GM19351 (cell line): Measurements from ENCODE around the gene PIGX.

Experiments
- ATAC-seq: cut with Tn5 transposase; IDR thresholded peaks from one replicate; pipeline ENCODE4 v1.9.1; 2021; ENCODE audit warnings: mild to moderate bottlenecking, moderate library complexity; ENCODE audit not compliant: unreplicated experiment

Gene PIGX

DNA sequence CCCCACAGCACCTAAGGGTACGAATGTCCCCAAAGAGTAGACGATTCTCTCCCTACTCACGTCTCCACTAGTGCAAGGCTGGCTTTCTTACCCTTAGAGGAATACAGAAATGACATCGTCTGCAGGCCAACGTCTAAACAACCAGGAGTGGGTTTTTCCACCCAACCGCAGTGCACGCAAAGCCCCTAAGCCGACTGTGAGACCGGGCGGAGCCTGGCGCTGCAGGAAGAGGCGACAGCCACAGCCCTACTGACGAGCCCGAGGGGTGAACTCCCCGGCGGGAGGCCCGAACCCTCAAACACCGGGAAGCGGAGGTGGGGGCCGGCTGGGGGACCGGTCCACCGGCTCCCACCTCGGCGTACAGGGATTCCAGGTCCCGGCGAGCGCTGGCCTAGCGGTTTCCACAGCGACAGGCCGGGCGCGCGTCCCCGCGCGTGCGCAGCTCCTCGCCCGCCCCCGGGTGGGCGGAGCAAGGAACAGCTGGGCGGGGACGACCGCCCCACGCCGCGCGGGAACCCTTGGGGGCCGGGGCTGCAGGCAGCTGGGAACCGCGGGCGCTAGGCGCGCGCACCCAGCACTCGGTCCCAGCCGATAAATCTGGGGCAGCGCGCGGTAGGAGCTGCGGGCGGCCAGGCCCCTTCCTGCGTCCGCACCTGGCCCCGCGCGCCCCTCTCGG lies at the start of gene PIGX, which contains the start of gene CEP19:
TSS of gene PIGX (plus strand) at position 540 of the 676 bp plus-strand sequence.
TSS of gene CEP19 (minus strand) at position 413 of the 676 bp plus-strand sequence. CDS start 3,593 bp downstream, outside the sequence.
- peak; percentile 69 for ATAC-seq

DNA sequence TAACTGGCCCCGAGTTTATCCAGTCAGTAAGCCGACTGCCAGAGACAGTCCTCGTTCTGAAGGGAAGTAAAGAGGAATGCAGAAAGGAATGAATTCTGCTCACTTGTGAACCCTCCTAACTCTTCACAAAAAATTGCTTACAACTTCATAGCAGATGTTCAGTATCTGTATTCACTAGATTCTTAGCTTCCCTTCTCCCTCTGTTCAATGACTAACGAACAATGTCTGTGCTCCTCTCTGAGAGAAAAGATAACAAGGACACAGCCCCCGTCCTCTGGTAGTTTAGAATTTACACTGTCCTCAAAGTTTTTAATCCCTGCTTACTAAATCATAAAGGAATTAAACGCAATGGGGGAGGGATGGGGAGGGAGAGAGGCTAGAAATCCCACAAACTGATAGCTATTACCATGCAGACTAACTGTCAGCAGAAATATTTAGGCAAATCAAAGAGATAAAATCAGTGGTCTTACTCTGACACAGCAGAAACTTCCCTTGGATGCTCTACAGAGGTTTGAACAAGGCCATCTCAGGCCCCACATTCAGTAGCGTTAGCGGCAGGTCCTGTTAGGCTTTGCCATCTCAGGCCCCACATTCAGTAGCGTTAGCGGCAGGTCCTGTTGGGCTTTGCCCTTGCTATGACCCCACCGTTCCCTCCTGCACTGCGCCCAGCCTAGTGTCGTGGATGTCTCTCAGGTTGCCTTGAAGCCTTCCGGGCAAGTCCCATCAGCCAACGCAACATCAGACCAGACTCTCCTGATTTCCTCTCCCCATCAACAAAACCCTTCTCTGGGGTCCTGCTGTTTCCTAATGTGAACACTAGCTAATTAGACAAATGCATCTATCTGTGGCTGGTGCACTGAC lies 49.2 kb upstream of the PIGX start:
- ATAC-seq: no peak

DNA sequence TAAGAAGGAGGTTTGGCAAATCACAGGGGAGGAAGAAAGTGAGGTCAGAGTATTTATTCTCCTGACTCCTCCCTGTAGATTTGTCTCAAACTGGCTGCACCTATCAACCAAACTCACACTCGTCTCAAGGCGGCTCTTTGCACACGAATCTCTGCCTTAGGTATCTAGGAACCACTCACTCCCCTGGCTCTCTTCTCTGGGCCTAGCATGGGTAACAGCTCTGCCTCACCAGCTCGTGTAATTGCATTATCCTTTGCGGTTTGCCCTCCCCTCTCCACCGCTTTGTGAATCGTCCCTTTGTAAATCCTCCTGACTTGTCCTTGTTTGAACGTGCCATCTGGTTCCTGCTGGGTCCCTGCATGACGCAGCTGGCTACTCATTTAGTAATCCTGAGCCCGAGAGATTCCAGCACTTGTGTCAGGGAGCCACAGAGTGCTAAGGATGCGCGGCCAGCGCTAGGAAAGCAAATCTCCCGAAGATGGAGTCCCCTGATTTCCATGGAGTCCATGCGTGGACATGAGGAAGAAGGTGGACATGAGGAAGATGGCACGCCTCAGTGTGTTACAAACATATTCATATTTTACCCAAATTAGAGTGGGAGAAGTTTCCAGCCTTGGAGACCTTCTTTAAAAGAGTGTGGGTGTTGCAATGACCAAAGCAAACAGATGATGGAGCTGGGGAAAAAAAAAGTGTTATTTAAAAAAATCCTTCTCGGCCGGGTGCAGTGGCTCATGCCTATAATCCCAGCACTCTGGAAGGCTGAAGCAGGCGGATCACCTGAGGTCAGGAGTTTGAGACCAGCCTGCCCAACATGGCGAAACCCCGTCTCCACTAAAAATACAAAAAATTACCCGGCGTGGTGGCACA lies 45.9 kb upstream of the PIGX start:
- ATAC-seq: no peak

DNA sequence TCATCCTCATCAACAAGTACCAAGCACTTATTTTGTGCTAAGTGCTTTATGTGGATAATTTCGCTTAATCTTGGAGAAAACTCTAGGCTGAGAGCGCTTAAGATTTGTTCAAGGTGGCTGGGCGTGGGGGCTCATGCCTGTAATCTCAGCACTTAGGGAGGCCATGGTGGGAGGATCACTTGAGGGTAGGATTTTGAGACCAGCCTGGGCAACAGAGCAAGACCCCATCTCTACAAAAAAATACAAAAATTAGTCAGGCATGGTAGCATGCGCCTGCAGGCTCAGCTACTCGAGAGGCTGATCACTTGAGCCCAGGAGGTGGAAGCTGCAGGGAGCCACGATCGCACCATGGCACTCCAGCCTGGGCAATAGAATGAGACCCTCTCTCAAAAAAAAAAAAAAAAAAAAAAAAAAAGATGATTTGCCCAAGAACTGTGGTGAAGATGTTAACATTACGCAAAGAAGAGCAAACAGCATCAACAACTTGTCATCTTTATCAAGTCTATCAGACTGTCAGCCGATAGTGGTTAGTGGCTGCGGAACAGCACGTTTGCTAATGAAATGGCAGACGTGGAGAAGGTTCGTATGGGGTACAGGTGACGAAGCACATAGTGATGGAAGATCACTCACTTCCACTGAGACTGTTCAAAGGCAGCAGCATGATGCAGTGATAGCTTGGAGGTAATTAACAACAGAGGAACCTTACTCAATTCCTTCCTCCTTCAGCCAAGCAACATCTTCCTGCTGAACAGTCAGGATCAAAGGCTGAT lies 44.9 kb upstream of the PIGX start:
- ATAC-seq: no peak

DNA sequence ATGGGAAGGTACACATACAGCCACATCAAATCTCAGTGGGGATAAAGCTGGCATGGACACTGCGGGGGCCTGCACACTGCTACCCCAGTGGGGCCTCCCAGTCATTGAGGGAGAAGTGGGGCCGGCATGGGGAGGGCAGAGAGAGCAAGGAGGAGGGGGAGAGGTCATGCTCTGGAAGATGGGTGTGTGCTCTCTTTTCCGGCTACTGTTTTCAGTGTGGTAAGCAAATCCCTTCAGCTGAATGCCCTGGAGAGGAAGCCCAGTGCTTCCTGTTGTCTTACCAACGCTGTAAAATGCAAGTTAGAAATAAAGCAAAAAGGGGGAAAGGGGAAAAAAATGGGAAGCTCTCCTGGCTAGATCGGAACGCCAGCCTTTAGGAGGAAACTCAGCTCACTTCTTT lies 41.8 kb upstream of the PIGX start:
- ATAC-seq: no peak

DNA sequence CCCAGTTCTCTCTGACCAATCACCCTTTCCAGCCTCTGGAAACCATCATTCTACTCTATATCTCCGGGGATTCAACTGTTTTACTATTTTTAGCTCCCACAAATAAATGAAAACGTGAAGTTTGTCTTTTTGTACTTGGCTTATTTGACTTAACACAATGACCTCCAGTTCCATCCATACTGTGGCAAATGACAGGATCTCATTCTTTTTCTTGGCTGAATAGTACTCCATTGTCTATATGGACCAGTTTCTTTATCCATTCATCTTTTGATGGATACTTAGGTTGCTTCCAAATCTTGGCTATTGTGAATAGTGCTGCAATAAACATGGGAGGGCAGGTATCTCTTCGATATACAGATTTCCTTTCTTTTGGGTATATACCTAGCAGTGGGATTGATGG lies 38.5 kb upstream of the PIGX start:
- ATAC-seq: no peak

DNA sequence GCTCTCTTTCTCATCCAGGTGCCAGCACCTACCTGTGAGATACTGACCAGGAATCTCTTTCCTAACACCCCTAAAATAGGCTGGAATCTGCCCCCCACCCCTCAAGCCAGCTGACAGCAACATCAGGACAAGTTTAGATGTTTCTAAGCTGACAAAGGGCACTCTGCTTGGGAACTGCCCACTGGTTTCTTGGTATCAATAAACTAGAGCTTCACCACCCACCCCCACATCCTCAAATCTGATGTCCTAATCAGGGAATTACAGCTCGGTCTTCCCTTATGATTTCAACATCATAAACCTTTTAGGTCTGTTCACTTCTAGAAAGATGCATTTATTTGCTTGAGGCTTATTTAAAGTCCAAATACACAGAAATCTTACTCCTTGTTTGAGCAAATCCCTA lies 34.8 kb upstream of the PIGX start:
- ATAC-seq: no peak

DNA sequence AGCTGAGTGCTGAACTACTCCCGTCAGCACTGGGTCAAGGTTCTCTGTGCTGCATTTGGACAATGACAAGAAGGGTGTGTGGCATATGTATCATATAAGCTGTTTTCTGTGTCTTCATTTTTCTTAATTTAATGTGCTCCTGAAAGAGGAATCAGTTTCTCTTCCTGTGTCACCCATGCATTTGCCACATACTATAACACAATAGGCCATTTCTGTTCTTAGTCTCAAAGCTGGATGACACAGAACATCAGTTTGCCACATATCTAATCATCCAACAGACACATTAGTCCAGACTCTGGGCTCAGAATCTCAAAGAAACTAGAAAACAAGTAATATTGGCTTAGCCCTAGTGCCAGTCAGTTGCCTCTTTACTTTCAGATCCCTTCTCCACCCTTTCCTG lies 34.2 kb upstream of the PIGX start:
- ATAC-seq: no peak

DNA sequence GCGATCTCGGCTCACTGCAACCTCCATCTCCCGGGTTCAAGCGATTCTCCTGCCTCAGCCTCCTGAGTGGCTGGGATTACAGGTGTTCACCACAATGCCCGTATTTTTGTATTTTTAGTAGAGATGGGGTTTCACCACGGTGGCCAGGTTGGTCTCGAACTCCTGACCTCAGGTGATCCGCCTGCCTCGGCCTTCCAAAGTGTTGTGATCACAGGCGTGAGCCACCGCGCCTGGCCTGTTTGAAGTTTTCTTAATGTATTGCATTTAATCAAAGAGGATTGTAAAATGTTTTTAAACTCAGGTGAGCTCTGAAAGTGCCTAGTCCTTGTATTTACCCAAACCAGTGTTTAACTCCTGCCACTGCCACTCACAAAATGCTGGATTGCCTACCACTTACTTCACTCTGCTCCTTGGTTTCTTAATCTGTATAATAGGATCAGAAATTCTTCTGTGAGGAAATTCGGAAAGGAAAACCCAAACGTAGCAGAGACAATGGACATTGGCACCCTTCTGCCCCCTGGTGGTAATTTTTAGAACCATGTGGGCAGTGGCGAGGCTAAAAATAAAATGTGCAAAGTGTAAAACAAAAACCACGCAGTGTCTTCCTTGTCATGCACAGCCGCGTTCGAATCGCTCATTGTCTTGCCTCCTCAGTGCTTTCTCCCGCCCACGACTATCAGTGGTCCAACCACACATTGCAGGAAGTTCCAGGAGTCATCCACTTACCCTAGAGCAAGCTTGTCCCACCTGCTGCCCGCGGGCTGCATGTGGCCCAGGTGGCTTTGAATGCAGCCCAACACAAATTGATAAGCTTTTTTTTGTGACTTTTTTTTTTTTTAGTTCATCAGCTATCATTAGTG lies 27.4 kb upstream of the PIGX start:
- peak; percentile 95 for ATAC-seq

DNA sequence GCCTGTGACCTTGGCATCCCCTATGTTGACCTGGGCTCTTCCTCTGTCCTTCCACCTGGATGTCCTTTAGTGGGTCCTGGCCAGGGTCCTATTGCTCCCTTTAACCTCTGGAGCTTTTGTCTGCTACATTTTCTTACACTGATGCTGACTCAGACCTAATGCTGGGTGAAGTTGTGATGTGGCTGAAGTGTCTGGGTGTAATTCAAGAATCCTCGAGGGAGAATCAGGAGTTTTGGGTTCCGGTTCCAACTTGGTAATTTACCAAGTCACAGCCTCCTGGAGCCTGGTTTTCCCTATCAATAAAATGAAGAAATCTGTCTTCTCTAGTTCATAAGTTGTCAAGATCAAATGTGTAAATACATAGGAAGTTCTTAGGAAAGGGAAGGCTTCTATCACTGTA lies 25.7 kb upstream of the PIGX start:
- no peak for ATAC-seq

DNA sequence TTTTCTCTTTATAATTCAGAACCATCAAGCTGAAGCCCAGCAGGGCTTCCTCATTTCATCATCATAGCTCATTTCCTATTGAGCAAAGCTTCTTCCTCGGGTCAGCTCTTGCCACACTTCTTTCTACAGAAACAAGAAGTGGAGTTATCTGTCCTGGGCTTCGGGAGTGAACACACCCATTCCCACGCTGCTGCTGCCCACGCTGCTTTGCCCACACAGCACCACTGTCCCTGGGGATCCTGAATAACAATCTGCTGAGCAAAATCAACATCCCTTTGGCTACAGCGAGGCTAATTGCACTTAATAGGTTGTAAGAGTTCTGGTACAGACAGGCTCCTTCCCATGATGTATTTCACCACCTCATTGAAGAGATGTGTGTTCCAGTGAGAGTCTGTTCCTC lies 23.8 kb upstream of the PIGX start:
- ATAC-seq: no peak

DNA sequence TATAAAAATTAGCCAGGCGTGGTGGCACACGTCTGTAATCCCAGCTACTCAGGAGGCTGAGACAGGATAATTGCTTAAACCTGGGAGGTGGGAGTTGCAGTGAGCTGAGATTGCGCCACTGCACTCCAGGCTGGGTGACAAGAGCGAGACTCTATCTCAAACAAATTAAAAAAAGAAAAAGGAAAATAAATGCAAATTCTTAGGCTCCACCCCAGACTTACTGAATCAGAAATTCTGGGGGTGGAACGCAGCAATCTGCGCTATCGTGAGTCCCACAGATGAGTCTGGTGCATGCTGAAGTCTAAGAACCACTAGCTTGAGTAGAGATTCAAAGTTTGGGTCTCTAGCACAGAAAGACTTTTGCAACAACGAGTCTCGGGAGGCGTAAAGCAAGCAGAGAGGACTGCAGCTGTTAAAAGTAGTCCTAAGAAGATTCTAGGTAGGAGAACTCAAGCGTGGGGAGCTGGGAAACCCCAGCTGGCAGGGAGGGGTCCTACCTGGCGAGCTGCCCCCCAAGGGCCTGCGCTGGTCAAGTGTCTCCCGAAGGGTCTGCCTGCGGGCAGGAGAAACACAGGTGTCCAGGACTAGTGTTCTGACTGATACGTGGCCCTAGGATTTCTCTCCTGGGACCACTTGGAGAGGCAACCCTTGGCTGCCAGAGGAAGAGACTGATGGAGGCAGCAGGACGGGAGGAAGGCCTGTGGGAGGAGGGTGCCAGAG lies 22.1 kb upstream of the PIGX start:
- ATAC-seq: no peak

DNA sequence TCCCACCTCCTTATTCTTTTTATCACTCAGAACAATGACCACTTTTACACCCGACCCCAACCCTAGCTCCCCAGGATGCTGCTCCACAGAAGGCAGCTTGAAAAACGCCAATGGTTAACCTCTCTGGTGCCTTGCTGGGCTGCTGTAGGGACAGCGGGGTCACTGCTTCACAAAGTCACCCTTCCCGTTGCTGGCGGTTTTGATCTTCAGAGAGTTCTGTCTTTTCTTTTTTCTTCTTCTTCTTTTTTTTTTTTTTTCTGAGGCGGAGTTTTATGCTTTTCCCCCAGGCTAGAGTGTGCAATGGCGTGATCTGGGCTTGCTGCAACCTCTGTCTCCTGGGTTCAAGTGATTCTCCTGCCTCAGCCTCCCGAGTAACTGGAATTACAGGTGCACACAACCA lies 20.8 kb upstream of the PIGX start:
- no peak for ATAC-seq

DNA sequence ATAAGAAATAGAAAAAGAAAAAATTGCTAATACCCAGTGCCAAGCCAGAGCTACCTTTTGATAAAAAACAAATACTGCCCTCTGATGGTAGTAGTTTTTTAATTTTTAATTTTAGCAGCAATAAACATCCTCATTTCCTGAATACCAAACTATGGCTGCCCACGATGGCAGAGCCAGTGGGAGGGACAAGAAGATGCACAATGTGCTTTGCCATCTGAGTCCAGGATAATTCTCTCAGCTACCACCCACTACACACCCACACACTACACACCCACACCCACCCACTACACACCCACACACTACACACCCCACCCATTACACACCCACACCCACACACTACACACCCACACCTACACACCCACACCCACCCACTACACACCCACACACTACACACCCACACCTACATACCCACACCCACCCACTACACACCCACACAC lies 18.0 kb upstream of the PIGX start:
- ATAC-seq: no peak

DNA sequence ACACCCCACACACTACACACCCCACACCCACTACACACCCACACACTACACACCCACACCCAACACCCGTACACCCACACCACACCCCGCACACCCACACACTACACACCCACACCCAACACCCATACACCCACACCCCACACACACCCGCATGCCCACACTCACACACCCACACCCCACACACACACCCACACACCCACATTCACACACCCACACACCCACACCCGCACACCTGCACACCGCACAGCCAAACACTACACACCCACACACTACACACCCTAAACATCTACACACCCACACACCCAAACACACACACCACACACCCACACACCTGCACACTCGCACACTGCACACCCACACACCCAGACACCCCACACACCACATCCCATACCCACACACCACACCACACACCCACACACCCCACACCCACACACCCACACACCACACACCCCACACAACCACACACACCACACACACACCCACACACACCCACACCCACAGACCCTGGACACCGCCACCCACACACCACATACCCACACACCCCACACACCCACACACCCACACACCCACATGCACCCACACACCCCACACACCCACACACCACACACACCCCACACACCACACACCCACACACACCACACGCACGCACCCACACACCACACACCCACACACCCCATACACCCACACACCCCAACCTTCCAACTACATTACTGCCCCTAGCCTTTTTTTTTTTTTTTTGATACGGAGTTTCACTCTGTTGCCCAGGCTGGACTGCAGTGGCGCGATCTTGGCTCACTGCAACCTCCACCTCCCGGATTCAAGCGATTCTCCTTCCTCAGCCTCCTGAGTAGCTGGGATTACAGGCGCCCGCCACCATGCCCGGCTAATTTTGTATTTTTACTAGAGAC lies 17.0 kb upstream of the PIGX start:
- no peak for ATAC-seq

DNA sequence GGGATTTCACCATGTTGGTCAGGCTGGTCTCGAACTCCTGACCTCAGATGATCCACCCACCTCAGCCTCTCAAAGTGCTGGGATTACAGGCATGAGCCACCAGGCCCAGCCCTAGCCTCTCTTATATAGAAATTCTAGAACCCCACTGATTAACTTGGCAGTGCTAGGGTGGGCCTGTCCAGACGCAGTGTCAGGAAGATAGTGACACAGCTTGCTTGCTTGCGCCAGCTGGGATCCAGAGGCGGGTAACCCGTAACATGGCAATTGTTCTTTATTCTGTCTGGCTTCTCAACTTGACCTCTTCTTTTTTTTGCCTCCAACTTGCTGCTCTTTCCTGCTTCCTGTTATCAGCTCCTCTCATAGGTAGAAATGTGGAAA lies 16.3 kb upstream of the PIGX start:
- ATAC-seq: no peak

DNA sequence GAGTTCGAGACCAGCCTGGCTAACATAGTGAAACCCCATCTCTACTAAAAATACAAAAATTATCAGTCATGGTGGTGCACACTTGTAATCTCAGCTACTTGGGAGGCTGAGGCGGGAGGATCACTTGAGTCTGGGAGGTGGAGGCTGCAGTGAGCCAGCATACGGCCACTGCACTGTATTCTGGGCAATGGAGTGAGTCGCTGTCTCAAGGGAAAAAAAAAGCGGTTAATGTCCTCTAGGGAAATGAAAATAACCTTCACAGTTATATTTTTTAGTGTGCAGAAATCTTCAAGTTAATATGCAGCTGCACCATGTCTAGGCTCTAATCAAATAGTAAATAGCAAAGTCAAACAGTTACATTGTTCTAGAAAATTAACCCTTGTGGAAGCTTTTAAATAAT lies 14.9 kb upstream of the PIGX start:
- no peak for ATAC-seq

DNA sequence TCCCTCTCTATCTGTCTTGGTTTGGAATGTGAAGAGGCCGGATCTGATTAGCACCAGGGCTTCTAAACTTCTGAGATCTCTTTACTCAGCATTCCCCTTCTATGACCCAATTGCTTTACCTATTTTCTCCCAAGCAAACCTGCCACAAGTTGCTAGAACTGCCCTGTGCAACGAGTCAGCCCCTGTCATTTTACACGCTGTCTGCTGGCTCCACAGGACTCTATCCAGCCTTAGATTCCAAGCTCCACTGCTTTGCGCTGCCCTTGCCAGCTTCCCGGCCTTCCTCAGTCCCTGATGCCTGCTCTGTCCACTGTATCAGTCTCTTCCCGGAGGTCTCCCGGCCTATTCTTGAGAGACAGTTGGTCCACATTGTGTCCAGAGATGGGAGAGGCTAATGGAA lies 12.4 kb upstream of the PIGX start:
- ATAC-seq: no peak
